GM19238 (cell line): ENCODE results near the gene NOC4L.
"Not testable (repeated sequence)": the region's sequence is repeated elsewhere in the genome, so short reads cannot be mapped to it uniquely, and the experiment has no call there.

ENCODE experiments used
- DNase-seq: peaks from one replicate; pipeline ENCODE4 v3.0.0; 2011; ENCODE audit warnings: low spot score; ENCODE audit not compliant: insufficient read length

NOC4L gene

GRCh38 chr12:132144115-132144809 lies at the start of gene NOC4L, which contains the start of gene DDX51:
Gene NOC4L, plus strand, starts transcription at chr12:132144457. Its CDS starts 32 bp downstream, at chr12:132144489.
Gene DDX51, minus strand, starts transcription at chr12:132144319. Its CDS starts 23 bp downstream, at chr12:132144296.
- DNase-seq: peak; percentile 98

DNA sequence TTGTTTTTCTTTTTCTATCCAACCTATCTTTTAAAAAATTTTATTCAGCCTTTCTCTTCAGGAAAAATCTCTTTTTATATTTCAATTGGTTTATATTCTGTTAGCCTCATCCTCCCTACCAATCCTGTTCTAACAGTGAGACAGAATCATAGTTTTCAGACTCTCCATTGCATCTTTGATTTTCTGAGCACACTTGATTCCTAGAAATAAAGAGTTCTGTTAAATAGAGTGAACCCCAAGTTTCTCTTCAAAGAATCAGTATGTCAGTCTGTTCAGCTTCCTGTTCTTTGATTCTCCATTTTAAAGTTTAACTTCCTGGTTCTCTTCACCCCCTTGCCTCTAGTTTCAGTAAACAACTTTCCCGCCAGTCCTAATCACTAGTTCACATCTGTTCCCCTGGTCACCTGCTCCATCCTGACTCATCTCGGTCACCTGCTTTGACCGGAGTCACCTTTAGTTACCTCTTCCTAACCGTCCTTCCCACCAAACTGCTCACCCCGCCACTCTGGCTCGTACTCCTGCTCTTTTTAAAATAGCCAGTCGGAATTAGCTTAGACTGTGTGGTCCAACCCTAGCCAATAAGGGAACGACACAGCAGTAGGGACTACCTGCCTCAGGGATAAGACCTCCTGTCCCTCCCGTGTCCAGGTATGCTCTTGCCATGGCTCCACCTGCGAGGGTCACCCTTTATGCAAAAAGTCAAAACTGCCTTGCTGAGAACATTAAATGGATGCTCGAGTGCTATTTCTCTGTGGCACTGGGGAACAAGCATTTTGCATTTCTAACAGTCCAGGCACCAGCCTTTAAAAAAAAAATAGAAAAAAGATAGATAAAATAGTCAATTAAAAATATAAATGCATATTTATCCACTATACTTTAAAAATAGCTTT lies 48.5 kb upstream of the NOC4L start:
- DNase-seq: no peak

GRCh38 chr12:132099739-132100138 lies 44.5 kb upstream of the NOC4L start:
- DNase-seq: no peak

- no peak for DNase-seq
These were observed 43.8 kb upstream of the NOC4L start for GRCh38 chr12:132100306-132101065.

DNA sequence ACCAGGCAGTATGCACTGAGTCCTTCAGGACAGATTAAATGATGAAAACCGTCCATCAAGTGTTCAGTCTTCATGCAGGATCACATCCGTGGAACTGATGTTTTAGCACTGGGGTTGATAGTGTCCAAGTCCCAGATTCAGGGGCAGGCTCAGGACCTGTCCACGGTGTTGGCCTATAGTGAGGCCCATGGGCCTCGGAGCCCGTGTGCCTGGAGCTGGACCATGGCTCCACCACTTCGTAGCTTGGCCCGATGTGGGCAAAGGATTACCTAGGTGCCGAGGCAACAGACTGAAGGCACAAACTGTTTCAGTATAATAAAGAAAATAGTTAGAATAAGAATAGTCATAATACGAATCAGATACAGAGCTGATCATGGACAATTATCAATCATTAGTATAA lies 42.0 kb upstream of the NOC4L start:
- DNase-seq: no peak

- DNase-seq: not testable (repeated sequence)
These were observed 41.2 kb upstream of the NOC4L start for GRCh38 chr12:132103072-132103471.

GRCh38 chr12:132103542-132104308 lies 40.5 kb upstream of the NOC4L start:
- no peak for DNase-seq

- DNase-seq: no peak
These were observed 38.8 kb upstream of the NOC4L start for GRCh38 chr12:132105467-132105866.

- no peak for DNase-seq
These were observed 37.3 kb upstream of the NOC4L start for GRCh38 chr12:132106921-132107320.

- no peak for DNase-seq
These were observed 35.9 kb upstream of the NOC4L start for GRCh38 chr12:132108211-132108832.

GRCh38 chr12:132109741-132110140 lies 34.5 kb upstream of the NOC4L start:
- no peak for DNase-seq

DNA sequence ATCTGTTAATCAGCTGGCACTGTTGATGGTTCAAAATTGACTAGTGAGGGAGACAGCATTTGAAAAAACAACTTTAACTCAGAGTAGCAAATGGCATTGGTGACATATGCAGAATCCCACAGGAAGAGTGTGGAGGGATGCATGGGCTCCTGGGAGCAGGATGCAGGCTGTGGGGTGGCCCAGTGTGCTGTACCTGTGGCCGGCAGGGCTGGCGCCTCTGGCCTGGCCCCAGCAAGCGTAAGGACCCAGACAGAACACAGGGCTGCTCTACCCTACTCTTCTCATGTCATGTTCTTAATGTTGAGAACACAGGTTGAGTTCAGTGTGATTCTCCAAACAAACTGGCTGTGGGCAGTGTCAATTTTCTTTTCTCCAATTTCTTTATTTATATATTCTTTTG lies 33.6 kb upstream of the NOC4L start:
- no peak for DNase-seq

DNA sequence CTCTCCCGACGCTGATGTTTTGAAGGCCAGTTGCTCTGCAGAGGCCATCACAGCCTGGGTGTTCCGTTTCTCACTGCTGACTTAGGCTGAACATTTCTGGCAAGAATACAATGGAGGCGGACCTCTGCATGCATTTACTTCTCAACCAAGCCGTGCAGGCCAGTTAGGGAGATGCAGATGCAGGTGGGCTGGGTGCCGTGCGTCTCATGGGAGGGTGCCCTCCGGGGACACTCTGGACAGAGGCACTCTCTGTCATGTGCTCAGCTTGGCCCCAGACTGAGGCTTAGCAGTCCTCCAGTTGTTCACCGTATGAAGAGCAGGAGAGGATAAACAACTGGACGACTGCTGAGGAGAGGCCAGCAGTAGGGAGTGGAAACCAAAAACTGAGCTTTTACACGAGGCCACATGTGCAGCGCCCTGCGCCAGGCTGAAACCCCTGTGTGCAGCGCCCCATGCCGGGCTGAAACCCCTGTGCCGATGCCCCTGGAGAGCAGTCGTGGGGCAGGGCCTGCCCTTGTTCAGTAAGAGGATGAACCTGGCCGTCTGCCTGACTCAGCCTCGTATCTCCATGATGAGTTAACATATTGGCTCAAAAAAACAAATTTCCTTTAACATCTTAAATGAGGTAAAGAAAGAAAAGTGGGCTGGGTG lies 32.5 kb upstream of the NOC4L start:
- DNase-seq: no peak

- no peak for DNase-seq
These were observed 29.6 kb upstream of the NOC4L start for GRCh38 chr12:132114667-132115066.

- DNase-seq: no peak
These were observed 28.8 kb upstream of the NOC4L start for GRCh38 chr12:132115500-132115899.

DNA sequence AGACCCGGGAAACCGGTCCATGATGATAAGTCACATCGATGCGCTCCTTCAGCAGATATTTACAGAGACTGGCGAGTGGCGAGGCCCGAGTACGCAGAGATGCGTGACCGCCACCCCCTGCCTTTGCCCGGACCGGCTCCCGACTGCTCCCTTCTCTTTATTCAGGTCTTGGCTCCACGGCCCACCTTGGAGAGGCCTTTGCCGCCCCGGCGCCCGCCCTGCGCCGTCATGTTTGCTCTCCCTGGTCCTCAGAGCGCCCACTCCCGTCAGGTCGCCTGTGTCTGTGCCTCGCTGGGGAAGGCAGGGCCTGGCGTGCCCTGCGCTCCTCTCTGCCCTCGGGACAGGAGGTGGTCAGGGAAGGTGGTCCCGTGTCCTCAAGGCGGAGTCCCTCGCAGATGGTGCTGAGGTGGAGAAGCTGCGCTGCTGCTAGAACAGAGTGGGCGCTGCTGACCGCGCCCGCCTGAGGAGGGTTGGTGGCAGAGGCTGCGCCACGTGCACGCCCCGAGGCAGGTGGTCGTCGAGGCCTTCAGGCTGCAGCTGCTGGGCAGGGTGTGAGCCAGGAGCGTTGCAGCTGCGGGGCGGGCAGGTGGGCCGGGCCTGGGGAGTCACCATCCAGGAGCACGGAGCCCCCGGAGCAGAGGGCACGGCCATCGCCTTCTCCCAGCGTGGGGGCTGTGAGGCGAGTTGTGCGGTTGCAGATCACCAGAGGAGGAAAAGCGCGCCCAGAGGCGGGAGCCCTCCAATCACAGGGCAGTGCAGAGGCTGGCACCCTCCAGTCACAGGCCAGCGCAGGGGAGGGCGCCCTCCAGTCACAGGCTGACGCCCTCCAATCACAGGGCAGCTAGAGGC lies 27.3 kb upstream of the NOC4L start:
- no peak for DNase-seq

- no peak for DNase-seq
These were observed 26.7 kb upstream of the NOC4L start for GRCh38 chr12:132117558-132117875.

DNA sequence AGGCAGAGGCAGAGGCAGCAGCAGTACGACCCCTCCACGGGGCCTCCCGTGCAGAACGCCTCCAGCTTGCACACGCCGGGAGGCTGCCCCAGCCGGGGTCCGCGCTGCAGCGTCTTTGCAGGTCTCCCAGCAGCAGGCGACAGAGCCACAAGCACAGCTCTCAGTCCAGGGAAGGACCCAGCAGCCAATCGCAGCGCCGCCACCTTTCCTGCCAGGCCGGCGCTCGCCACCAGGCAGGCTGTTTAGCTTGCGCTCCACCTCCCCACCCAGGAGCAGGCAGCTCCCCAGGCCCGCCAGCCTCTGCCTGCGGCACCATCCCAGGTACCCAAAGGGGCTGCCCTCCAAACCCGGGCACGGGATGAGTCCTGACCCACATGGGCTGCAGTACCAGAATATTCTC lies 25.4 kb upstream of the NOC4L start:
- DNase-seq: no peak

DNA sequence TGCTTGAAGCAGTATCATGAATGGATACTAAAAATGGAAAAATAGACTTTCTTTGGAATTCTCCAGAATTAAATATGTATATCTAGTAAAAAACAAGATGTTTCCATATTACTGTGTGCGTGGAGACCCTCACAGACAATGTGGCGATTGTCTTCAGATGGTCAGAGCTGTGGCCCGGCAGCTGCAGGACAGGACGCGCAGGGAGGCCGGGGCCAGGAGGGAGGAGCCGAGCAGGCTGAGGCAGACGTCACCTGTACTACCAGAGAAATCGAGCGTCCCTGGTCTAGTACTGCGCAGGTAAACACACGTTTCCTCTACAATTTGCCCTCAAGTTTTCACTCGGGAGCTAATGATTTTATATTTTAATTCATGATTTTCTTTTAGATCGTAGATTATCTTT lies 23.0 kb upstream of the NOC4L start:
- no peak for DNase-seq
